Activated CD8-positive, alpha-beta T cell treated with anti-CD3 and anti-CD28 coated beads for 36 hours (primary cell): Measurements from ENCODE around the gene SIPA1L2. TPM values are rescaled to one million over a fixed set of nuclear protein-coding genes. Genes with fewer than 3 reads are reported as not detected.
A peak's percentile ranks its signal among the peaks of the same experiment; 100 is the strongest.

Experiments
- ATAC-seq: fragments of 200-7000 bp; cut with Tn5 transposase; one replicate; pipeline ENCODE4 v1.10.0; 2021; ENCODE audit warnings: mild to moderate bottlenecking, moderate library complexity
- CTCF ChIA-PET: fragments of 350-600 bp; sonication (Branson Sonifier 250); formaldehyde crosslinking; loops from one replicate; lab custom pipeline; 2021; ENCODE audit warnings: antibody characterized with exemption; lab: Charles Lee
- POLR2A ChIA-PET: fragments of 350-600 bp; sonication (Branson Sonifier 250); formaldehyde crosslinking; loops from one replicate; lab custom pipeline; 2021; ENCODE audit warnings: antibody characterized with exemption; lab: Charles Lee
- DNase-seq: peaks from one replicate; pipeline ENCODE4 v3.0.0-alpha.2; 2020
- H3K27ac Mint-ChIP-seq: one replicate; pipeline ENCODE4 v1.8.0; 2021; ENCODE audit warnings: mild to moderate bottlenecking, mixed read lengths
- H3K27me3 Mint-ChIP-seq: one replicate; pipeline ENCODE4 v1.8.0; 2021; ENCODE audit warnings: mixed read lengths
- H3K36me3 Mint-ChIP-seq: one replicate; pipeline ENCODE4 v1.8.0; 2021; ENCODE audit warnings: low read depth, mixed read lengths
- H3K4me1 Mint-ChIP-seq: one replicate; pipeline ENCODE4 v1.8.0; 2021; ENCODE audit warnings: low read depth, mixed read lengths
- H3K4me3 Mint-ChIP-seq: one replicate; pipeline ENCODE4 v1.8.0; 2021; ENCODE audit warnings: mild to moderate bottlenecking, moderate library complexity, mixed read lengths
- H3K9me3 Mint-ChIP-seq: one replicate; pipeline ENCODE4 v1.8.0; 2021; ENCODE audit warnings: mixed read lengths
- intact Hi-C: fragments of 100-400 bp; cut with micrococcal nuclease; formaldehyde crosslinking; loops from one replicate; pipeline ENCODE4 v1.10.0; 2022
- total RNA-seq, 2 experiments: library from RNA; stranded (reverse); gene quantifications; one replicate each; pipeline ENCODE4 v1.2.3, GENCODE V29; 2021
- TF ChIP-seq, protein P1 (sequence below): fragments of 200-600 bp; IDR thresholded peaks from one replicate; pipeline ENCODE4 v1.8.0; 2022; ENCODE audit warnings: antibody characterized with exemption, mild to moderate bottlenecking

SIPA1L2 gene
- total RNA-seq, 2 experiments from 2014 or later = 1.7 TPM

DNA sequence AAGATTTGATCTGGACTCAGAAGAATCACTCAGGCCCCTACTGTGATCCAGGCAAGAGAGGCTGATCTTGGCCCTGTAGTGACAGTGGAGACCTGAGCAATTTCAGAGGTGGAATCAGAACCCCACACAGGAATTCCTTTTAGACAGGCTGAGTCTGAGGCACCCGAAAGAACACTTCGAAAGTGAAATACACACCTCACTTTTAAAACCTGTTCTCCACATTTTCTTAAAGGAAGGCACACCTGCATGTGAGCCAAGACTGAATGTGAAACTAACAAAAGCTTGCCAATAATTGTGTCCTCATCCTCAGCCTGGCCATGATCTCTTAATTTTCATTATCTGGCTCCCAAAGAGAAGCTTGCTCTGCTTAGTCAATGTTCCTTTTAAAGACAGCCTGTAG is 32.2 kb downstream of the SIPA1L2 start:
- no peak for DNase-seq
- Mint-ChIP-seq H3K9me3 (no peaks in the 10 kb centered on the region), H3K27me3 (no peaks in the 10 kb centered on the region), H3K36me3 (no peaks in the 10 kb centered on the region), H3K4me3 (no peak overlapping the region), H3K27ac (no peak overlapping the region), H3K4me1 (peaks cover 24% of the 10 kb centered on the region)
- intact Hi-C loops = no loop called here
- ATAC-seq = no peak
- ChIA-PET CTCF (interaction anchor here (1.4 to 3.5 kb wide), 2 partner anchors 18 to 29 kb away, joined by 4 to 10 read pairs; no protein-coding TSS in a partner anchor), POLR2A (no interaction called here)
- TF ChIP-seq, protein P1, sequence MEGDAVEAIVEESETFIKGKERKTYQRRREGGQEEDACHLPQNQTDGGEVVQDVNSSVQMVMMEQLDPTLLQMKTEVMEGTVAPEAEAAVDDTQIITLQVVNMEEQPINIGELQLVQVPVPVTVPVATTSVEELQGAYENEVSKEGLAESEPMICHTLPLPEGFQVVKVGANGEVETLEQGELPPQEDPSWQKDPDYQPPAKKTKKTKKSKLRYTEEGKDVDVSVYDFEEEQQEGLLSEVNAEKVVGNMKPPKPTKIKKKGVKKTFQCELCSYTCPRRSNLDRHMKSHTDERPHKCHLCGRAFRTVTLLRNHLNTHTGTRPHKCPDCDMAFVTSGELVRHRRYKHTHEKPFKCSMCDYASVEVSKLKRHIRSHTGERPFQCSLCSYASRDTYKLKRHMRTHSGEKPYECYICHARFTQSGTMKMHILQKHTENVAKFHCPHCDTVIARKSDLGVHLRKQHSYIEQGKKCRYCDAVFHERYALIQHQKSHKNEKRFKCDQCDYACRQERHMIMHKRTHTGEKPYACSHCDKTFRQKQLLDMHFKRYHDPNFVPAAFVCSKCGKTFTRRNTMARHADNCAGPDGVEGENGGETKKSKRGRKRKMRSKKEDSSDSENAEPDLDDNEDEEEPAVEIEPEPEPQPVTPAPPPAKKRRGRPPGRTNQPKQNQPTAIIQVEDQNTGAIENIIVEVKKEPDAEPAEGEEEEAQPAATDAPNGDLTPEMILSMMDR = no peak

DNA sequence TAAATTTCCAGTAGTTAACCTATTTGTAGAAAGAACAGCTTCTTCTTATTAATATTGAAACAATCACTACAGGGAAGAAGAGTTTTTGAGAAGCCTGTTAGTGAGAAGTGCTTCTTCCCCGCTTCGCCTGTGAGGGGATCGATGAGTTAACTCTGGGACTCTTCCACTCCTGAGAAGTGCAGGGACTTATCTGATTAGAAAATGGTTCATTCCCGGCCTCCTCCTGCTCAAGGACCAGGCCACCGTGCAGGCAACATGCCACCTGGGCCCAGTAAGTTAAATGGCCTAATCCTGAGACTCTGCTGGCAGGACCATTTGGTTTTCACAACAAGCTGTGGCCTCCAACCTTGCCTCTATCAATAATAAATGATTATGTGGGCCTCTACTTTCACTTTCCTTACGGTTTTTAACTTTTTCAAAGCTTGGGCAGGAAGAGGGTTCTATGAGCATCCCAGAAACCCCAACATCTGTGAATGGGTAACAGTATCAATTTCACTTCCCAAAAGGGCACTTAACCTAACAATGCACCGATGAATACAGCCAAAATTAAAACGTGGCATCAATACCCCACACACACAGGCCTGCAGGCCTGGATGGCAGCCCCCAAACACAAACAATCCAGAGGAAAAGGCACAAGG is 33.1 kb downstream of the SIPA1L2 start:
- Mint-ChIP-seq H3K27ac (peak overlapping the region; percentile 22), H3K9me3 (no peaks in the 10 kb centered on the region), H3K4me1 (peaks cover 24% of the 10 kb centered on the region), H3K36me3 (no peaks in the 10 kb centered on the region), H3K27me3 (no peaks in the 10 kb centered on the region), H3K4me3 (no peak overlapping the region)
- ChIA-PET CTCF (interaction anchor here (1.1 kb wide), 1 partner anchor 13 kb away, joined by 4 read pairs; no protein-coding TSS in a partner anchor), POLR2A (no interaction called here)
- intact Hi-C loops = no loop called here
- DNase-seq (no peak), ATAC-seq (no peak)
- TF ChIP-seq, protein P1 = no peak

DNA sequence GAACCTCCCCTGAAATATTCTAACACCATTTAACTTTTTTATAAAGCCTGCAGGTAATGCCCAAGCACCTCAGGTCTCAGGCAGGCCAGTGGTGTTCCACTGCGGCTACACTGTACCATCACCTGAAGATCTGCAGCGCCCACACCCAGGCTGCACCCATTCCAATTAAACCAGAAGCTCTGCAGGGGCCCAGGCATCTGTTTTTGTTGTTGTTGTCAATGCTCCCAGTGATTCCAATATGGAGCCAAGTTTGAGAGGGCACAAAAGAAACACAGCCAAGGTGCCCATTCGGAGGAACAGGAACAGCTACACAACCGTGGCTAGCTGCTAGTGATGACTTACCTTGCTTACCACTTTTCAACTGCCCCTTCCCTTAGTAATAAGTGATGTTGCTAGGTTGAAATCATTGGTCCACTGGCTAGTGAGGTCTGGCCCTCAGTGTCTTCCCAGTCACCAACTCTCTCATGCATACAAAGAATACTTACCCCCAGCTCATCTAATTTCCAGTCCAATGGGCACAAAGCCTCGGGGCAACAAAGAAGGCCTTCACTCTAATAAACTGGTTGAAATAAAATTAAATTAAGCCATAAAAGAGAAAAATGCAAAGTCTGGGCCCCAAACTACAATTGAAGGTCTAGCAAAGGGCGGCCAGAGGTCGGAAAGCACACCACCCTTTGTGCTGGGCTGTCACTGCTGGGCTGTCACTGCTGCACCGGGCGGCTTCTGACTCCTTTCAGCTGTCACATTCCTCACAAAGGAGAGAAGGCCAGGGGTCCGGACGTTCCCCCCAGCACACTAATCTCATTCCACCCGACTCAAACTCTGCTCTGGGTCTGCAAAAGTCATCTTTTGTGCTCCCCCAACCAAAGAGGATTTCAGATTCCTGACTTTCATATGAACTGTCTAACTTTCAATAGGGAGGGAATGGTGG is 34.9 kb downstream of the SIPA1L2 start:
- intact Hi-C loops = no loop called here
- ChIA-PET CTCF (interaction anchor here (0.7 to 1.1 kb wide), 2 partner anchors 12 kb away, joined by 3 to 4 read pairs; no protein-coding TSS in a partner anchor), POLR2A (no interaction called here)
- no peaks in the 10 kb centered on the region for H3K27me3 Mint-ChIP-seq
- DNase-seq = no peak
- no peak overlapping the region for H3K27ac Mint-ChIP-seq
- no peaks in the 10 kb centered on the region for H3K36me3 Mint-ChIP-seq
- no peak overlapping the region for H3K4me3 Mint-ChIP-seq
- H3K9me3 Mint-ChIP-seq = no peaks in the 10 kb centered on the region
- H3K4me1 Mint-ChIP-seq = peaks cover 23% of the 10 kb centered on the region
- ATAC-seq = no peak
- TF ChIP-seq, protein P1 = no peak

DNA sequence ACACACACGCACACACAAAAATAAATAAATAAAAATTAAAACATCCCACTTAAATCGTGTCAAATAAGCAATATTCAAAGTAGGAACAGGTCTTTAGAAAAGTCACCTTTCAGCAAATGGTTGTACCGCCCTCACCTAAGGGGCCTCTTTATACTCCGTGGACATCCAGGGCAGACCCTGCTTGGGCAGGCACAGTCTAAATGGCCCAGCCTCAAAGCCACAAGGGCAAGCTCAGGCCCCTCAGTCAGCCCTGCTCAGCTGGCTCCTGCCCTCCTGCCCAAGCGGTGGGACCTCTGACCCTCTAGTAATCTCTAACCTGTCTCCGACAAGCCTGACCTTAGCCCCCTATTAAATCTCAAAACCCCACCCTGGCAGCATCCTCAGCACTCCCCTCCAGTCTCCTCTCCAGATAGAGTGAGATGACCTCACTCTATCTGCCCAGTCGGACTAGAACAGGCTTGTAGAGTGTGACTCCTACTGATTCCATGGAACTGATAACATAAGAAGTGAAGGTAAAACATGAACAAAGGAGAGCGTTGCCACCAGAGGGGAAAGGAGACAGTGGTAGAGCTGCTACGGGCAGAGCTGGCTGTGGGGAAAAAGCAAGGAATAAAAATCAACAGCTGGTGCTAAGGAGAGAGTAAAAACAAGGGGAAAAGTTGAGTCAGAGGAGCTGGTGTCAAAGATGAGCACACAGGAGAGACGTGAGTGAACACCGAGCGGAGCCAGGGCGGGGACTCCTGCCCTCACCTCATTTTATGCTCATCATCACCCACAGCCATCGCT is 36.0 kb downstream of the SIPA1L2 start:
- Mint-ChIP-seq H3K9me3 (no peaks in the 10 kb centered on the region), H3K27me3 (no peaks in the 10 kb centered on the region), H3K27ac (no peak overlapping the region), H3K4me3 (no peak overlapping the region), H3K36me3 (no peaks in the 10 kb centered on the region), H3K4me1 (peaks cover 18% of the 10 kb centered on the region)
- ATAC-seq (peak; percentile 20), DNase-seq (no peak)
- intact Hi-C loops = no loop called here
- TF ChIP-seq, protein P1 = no peak
- ChIA-PET POLR2A (no interaction called here), CTCF (interaction anchor here (0.7 kb wide), 1 partner anchor 11 kb away, joined by 3 read pairs; no protein-coding TSS in a partner anchor)
